ENCODE data around the gene CAPN14.

CAPN14 gene

DNA sequence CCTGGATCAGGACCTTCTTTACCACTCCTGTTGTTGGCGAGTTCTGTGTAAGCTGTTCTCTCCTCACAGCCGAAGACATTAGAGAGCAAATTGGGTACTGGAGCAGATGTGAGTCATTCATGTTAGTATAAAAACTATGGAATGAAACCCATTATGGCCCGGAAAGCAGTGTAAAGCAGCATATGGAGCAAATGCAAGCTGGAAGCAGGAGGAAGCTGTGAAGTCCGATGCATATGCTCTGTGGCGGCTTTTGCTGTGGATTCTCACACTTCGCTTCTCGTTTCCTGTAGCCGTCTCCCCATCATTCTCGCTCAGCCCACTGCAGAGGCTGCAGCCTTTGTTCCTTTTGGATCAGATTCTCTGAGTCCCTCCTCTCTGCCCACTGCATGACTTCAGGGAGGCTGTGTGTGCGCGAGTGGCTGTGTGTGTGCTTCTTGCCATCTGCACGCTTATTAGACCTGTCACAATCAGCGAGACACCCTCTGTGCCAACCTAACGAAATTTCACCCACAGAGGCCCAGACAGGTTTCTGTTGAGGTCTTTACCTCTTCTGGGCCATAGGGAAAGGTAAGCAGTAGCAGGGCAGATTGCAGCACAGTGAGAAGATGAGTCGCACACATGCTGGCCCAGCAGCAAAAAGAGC is 75.8 kb downstream of the CAPN14 start:
- no peak for DNase-seq (ENCODE audit: low read depth in 2 of 2)

- no peak for DNase-seq (ENCODE audit: low read depth in 2 of 2)
These were observed 77.2 kb downstream of the CAPN14 start for GRCh38 chr2:31140151-31140550.

- DNase-seq (ENCODE audit: low read depth in 2 of 2), result no peak
These were observed 77.6 kb downstream of the CAPN14 start for GRCh38 chr2:31139671-31140070.

DNA sequence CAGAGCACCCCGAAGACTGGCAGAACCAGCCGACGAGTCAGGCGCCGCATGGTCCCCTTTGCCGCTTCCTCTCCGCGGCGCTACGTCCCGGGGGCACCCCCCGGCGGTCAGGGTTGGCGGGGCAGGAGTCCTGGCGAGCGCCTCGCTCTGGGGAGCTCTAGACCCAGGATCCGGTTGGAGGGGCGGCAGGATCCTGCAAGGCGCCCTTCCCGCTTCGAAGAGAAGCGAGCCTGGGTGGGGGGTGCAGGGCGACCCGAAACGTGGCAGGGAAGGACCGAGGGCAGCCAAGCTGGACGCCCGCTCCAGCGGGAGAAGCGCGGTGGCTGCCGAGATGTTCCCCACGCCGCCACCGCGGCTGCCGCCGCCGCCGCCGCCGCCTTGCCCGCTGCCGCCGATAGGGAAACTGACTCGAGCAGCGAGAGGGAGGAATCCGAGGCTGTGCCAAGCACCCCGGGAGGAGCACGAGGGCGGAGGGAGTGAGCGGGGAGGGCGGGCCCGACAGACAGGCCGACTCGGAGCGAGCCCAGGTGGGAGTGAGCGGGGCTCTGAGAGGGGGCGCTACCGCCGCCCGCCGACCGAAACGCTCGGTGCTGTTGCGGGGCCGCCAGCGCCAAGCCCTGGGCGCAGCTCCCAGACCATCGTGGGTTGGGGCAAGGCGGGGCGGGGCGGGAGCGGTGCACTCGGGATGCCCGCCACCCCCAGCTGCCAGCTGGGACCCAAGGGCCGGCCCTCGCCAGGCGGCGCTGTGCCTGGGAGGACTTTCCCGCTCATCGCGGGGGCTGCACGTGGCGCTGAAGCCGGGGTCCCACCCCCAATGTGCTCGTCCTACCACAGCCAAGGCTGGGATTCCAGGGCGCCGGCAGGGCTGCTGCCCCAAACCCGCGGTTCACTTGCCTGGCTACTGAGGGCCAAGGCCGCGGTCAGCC is 79.0 kb downstream of the CAPN14 start, which contains the start of gene GALNT14:
GALNT14 (minus strand) TSS at position 404 of the 926 bp plus-strand sequence; CDS start at position 50, 354 bp downstream.
- DNase-seq (ENCODE audit: low read depth in 2 of 2), result peak in 1 of 2 donors; percentile 44

DNA sequence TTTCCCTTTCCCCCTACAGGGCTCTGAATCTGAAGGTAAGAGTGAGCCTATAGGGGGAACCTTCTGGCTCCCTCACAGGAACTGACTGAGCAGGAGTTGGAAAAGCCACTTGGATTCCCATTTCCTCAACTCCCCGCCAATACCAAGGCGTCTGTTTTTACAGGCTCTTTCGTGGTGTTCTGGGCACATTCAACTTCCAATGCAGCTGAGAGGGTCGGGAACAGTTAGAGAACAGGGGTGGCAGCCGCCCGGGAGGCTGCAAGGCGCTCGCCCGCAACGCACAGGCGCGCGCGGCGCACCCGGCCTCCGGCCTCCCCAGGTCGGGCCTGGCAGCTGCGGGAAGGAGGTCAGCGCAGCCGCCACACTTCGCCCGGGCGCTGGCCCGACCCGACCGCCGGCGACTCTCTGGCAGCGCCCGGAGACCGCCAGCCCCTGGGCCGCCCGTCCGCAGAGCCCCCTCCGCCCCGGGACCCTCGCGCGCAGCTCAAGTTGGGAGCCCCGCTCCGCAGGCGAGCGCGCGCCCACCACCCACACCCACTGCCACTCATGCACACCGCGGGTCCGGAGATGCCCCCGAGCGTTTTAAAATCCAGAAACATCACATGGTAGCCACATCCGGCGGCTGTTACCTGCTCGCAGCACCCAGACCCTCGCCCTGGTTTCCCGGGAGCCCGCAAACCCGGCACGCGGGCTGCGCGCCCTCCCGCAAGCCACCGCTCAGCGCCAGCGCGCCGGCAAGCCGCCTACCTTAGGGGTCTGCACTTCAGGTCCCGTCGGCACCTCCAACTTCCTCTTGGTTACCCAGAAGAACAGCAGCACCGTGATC is 79.9 kb downstream of the CAPN14 start:
- no peak for DNase-seq (ENCODE audit: low read depth in 2 of 2)

DNA sequence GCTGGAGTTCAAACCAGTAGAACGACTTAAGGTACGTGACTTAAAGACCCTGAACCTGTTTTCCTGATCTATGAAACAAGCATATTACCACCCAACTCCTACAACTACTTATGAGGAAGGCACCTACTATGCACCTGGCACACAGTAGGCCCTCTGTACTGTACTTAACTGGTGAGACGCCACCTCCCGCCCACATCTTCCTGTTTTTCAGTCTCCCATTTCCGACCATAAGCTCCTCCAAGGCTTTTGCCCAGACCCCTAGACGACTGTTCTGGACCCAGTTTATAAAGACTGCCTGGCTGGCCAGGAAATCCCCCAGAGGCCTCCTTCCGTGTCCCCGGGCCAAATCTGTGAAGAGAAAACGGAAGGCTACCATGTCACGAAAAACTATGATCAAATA is 80.6 kb downstream of the CAPN14 start:
- DNase-seq (ENCODE audit: low read depth in 2 of 2), result no peak

GRCh38 chr2:31136000-31136399 is 81.3 kb downstream of the CAPN14 start:
- no peak for DNase-seq (ENCODE audit: low read depth in 2 of 2)

- DNase-seq (ENCODE audit: low read depth in 2 of 2), result no peak
These were observed 82.8 kb downstream of the CAPN14 start for GRCh38 chr2:31134480-31134879.

DNA sequence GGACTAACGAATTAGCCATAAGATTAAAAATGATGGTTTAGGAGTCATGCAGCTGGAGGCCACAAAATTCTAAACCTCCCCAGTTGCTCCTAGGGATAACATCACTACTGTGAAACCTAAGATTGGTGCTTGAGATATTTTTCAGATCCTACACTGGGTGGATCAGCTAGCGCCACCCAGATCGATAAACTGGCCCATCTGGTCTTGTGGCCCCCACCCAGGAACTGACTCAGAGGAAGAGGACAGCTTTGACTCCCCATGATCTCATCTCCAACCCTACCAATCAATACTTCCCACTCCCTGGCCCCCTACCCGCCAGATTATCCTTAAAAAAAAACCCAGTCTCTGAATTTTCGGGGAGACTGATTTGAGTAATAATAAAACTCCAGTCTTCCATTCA is 84.5 kb downstream of the CAPN14 start:
- DNase-seq (ENCODE audit: low read depth in 2 of 2), result no peak

DNA sequence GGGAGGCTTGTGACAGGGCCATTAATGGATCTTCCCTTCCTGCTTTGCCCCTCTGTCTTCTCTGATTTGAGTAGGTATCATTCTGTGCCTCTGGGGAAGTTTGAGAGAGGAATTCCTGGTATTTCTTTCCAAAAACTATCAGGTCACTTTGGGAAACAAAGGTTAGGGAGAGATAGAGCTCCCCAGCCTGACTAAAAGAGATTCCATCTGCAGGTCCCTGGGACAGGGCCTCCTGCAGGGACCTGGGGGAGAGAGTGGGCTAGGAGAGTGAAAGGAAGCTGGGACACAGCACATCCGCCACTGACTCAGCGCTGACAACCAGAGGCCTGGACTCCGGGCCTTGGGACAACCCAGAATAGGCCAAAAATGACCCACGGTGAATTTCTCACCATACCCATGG is 85.4 kb downstream of the CAPN14 start:
- no peak for DNase-seq (ENCODE audit: low read depth in 2 of 2)

- no peak for DNase-seq (ENCODE audit: low read depth in 2 of 2)
These were observed 87.7 kb downstream of the CAPN14 start for GRCh38 chr2:31129375-31130171.

GRCh38 chr2:31127931-31128330 is 89.4 kb downstream of the CAPN14 start:
- no peak for DNase-seq (ENCODE audit: low read depth in 2 of 2)

GRCh38 chr2:31125918-31126695 is 91.2 kb downstream of the CAPN14 start:
- no peak for DNase-seq (ENCODE audit: low read depth in 2 of 2)

GRCh38 chr2:31124904-31125303 is 92.4 kb downstream of the CAPN14 start:
- DNase-seq (ENCODE audit: low read depth in 2 of 2), result no peak

All from stimulated activated CD4-positive, alpha-beta T cell treated with anti-CD3 and anti-CD28 coated beads, Interleukin-15, amount 100 ng/mL, for 48 hours (primary cell).